Loucy (cell line): ENCODE data around the gene CCL20.

Source experiments
- H2AFZ ChIP-seq: fragments of 200-600 bp; sonication (generic); 2 replicates; pipeline ENCODE4 v1.6.0; 2016; ENCODE audit warnings: antibody characterized with exemption, mild to moderate bottlenecking, low read length, moderate library complexity
- H3F3A ChIP-seq: fragments of 200-600 bp; 2 replicates; pipeline ENCODE4 v1.6.0; 2016; ENCODE audit warnings: antibody characterized with exemption, low read depth, mild to moderate bottlenecking
- H3K27me3 ChIP-seq: fragments of 200-600 bp; sonication (generic); 2 replicates; pipeline ENCODE4 v1.6.1; 2014; ENCODE audit warnings: low read length, mild to moderate bottlenecking; ENCODE audit not compliant: insufficient read depth, poor library complexity, severe bottlenecking
- H3K36me3 ChIP-seq: fragments of 200-600 bp; sonication (generic); 2 replicates; pipeline ENCODE4 v1.6.1; 2016; ENCODE audit warnings: low read length; ENCODE audit not compliant: insufficient read depth
- H3K4me1 ChIP-seq: fragments of 200-600 bp; sonication (generic); 2 replicates; pipeline ENCODE4 v1.5.1; 2014; ENCODE audit warnings: low read length, mild to moderate bottlenecking; ENCODE audit not compliant: insufficient read depth, poor library complexity, severe bottlenecking
- H3K4me2 ChIP-seq: fragments of 200-600 bp; sonication (generic); 2 replicates; pipeline ENCODE4 v1.6.0; 2014; ENCODE audit warnings: antibody characterized with exemption, low read length, low read depth, mild to moderate bottlenecking; ENCODE audit not compliant: poor library complexity, severe bottlenecking
- H3K4me3 ChIP-seq: fragments of 200-600 bp; sonication (generic); 2 replicates; pipeline ENCODE4 v1.5.1; 2014; ENCODE audit warnings: low read length, mild to moderate bottlenecking, mixed read lengths; ENCODE audit not compliant: poor library complexity, severe bottlenecking
- H3K79me2 ChIP-seq: fragments of 200-600 bp; sonication (generic); 2 replicates; pipeline ENCODE4 v1.6.1; 2014; ENCODE audit warnings: low read length; ENCODE audit not compliant: insufficient read depth
- H3K9ac ChIP-seq: fragments of 200-600 bp; sonication (generic); 2 replicates; pipeline ENCODE4 v1.6.0; 2014; ENCODE audit warnings: mild to moderate bottlenecking, low read depth, low read length, moderate library complexity; ENCODE audit not compliant: poor library complexity, severe bottlenecking
- H3K9me2 ChIP-seq: fragments of 200-600 bp; sonication (generic); replicated peaks from 2 replicates; pipeline ENCODE4 v1.6.1; 2016; ENCODE audit warnings: low read depth, low read length, mixed read lengths
- H3K9me3 ChIP-seq: fragments of 200-600 bp; sonication (generic); 2 replicates; pipeline ENCODE4 v1.6.1; 2014; ENCODE audit warnings: mild to moderate bottlenecking, antibody characterized with exemption, low read length, low read depth; ENCODE audit not compliant: insufficient read depth
- H4K20me1 ChIP-seq: fragments of 200-600 bp; sonication (generic); 2 replicates; pipeline ENCODE4 v1.6.0; 2014; ENCODE audit warnings: antibody characterized with exemption, low read length, mild to moderate bottlenecking; ENCODE audit not compliant: insufficient read depth, poor library complexity, severe bottlenecking
- EZH2phosphoT487 ChIP-seq: fragments of 200-600 bp; IDR thresholded peaks from 2 replicates; pipeline ENCODE4 v1.6.1; 2018; ENCODE audit warnings: antibody characterized with exemption, mild to moderate bottlenecking, moderate library complexity, borderline replicate concordance
- TF ChIP-seq, protein P1 (sequence below): fragments of 200-600 bp; sonication (generic); conservative IDR thresholded peaks from 2 replicates; pipeline ENCODE4 v1.5.1; 2014; ENCODE audit warnings: mild to moderate bottlenecking, antibody characterized with exemption, low read length

CCL20 gene

DNA sequence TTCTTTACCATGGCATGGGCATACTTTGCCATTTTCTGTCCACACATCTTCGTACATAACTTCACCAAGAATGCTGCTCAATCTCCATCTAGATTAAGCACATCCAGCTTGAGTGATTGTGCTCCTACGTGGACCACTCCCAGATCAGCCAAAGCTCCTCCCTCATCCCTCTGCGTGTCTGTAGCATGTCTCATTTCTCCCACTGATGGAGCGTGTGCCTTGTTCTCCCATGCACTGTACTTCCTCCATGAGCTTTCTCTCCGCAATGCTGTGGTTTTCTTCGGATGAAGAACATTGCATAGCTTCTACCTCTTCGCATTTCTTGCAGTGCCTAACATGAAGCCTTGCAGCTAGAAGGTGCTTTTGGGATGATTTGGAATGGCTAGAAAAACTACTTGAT lies 13.5 kb downstream of the CCL20 start:
- no peaks in the 10 kb centered on the region for H4K20me1 ChIP-seq
- no peak overlapping the region for H3K9ac ChIP-seq
- no peaks in the 10 kb centered on the region for H3K9me2 ChIP-seq
- no peak overlapping the region for H2AFZ ChIP-seq
- TF ChIP-seq, protein P1, sequence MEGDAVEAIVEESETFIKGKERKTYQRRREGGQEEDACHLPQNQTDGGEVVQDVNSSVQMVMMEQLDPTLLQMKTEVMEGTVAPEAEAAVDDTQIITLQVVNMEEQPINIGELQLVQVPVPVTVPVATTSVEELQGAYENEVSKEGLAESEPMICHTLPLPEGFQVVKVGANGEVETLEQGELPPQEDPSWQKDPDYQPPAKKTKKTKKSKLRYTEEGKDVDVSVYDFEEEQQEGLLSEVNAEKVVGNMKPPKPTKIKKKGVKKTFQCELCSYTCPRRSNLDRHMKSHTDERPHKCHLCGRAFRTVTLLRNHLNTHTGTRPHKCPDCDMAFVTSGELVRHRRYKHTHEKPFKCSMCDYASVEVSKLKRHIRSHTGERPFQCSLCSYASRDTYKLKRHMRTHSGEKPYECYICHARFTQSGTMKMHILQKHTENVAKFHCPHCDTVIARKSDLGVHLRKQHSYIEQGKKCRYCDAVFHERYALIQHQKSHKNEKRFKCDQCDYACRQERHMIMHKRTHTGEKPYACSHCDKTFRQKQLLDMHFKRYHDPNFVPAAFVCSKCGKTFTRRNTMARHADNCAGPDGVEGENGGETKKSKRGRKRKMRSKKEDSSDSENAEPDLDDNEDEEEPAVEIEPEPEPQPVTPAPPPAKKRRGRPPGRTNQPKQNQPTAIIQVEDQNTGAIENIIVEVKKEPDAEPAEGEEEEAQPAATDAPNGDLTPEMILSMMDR, result no peak
- TF ChIP-seq EZH2phosphoT487, result no peak
- H3K4me1 ChIP-seq, result no peaks in the 10 kb centered on the region
- no peak overlapping the region for H3K4me3 ChIP-seq
- no peaks in the 10 kb centered on the region for H3K79me2 ChIP-seq
- H3K27me3 ChIP-seq, result no peaks in the 10 kb centered on the region
- no peaks in the 10 kb centered on the region for H3K9me3 ChIP-seq
- H3K4me2 ChIP-seq, result no peak overlapping the region
- H3K36me3 ChIP-seq, result no peaks in the 10 kb centered on the region
- H3F3A ChIP-seq, result no peaks in the 10 kb centered on the region

GRCh38 chr2:227828477-227828912 lies 14.9 kb downstream of the CCL20 start:
- H3K4me1 ChIP-seq, result no peaks in the 10 kb centered on the region
- no peak overlapping the region for H2AFZ ChIP-seq
- no peak for TF ChIP-seq EZH2phosphoT487
- TF ChIP-seq, protein P1, result no peak
- H3K9me2 ChIP-seq, result no peaks in the 10 kb centered on the region
- H3K4me3 ChIP-seq, result no peak overlapping the region
- H3K9ac ChIP-seq, result no peak overlapping the region
- H3K4me2 ChIP-seq, result no peak overlapping the region
- no peaks in the 10 kb centered on the region for H3K27me3 ChIP-seq
- H3K36me3 ChIP-seq, result no peaks in the 10 kb centered on the region
- no peaks in the 10 kb centered on the region for H3F3A ChIP-seq
- H3K79me2 ChIP-seq, result no peaks in the 10 kb centered on the region
- no peaks in the 10 kb centered on the region for H3K9me3 ChIP-seq
- no peaks in the 10 kb centered on the region for H4K20me1 ChIP-seq

DNA sequence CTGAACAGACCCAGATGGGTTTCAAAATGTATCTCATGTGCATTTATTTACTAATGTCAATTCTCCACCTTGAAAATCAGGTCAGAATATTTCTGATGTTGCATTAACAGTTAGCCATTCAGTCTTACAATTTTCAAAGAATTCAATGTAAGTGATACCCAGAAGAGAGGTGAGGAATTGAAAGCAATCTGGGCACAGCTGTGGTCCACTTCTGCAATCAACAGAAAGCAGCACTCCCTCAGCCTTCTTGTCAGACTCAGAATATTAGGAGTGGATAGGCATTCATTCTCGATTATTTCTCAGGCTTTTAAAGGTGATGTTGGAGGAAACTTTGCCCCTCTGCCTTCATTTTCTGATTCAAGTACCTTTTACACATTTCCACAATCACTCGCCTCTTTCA lies 15.7 kb downstream of the CCL20 start:
- Histone ChIP-seq H3K27me3 (no peaks in the 10 kb centered on the region), H3K9me2 (no peaks in the 10 kb centered on the region), H4K20me1 (no peaks in the 10 kb centered on the region), H3F3A (no peaks in the 10 kb centered on the region), H3K4me2 (no peak overlapping the region), H3K79me2 (no peaks in the 10 kb centered on the region), H2AFZ (no peak overlapping the region), H3K4me1 (no peaks in the 10 kb centered on the region), H3K9ac (no peak overlapping the region), H3K9me3 (no peaks in the 10 kb centered on the region), H3K4me3 (no peak overlapping the region), H3K36me3 (no peaks in the 10 kb centered on the region)
- no peak for TF ChIP-seq EZH2phosphoT487
- TF ChIP-seq, protein P1, result no peak
